Brain microvascular endothelial cell (primary cell): ENCODE measurements around the gene ARFIP2.
A peak's percentile ranks its signal among the peaks of the same experiment; 100 is the strongest.

Experiments
- DNase-seq: peaks from one replicate; pipeline ENCODE4 v3.0.0-alpha.2; 2020
- H3K27ac ChIP-seq: fragments of 250-450 bp; sonication (Bioruptor Pico); 2 replicates; pipeline ENCODE4 v1.5.1; 2020; ENCODE audit warnings: mild to moderate bottlenecking, moderate library complexity
- H3K27me3 ChIP-seq: fragments of 250-450 bp; sonication (Bioruptor Pico); replicated peaks from 2 replicates; pipeline ENCODE4 v1.5.1; 2020; ENCODE audit warnings: mild to moderate bottlenecking
- H3K36me3 ChIP-seq: fragments of 250-450 bp; sonication (Bioruptor Pico); replicated peaks from 2 replicates; pipeline ENCODE4 v1.5.1; 2020; ENCODE audit warnings: mild to moderate bottlenecking
- H3K4me3 ChIP-seq: 2 replicates; pipeline ENCODE4 v1.5.1; 2011; ENCODE audit warnings: low read depth, mild to moderate bottlenecking, control low read depth, low read length, moderate library complexity
- CTCF ChIP-seq: IDR thresholded peaks from 2 replicates; pipeline ENCODE4 v1.5.1; 2011; ENCODE audit warnings: low read depth, mild to moderate bottlenecking, moderate library complexity, low read length, control low read depth, inconsistent platforms; ENCODE audit errors: missing control alignments
- in situ Hi-C: cut with HindIII; loops from 2 replicates; pipeline ENCODE4 v1.10.0; 2017; ENCODE audit warnings: low sequenced_read_pairs, low pct_ligation_motif_present

The ARFIP2 gene

DNA sequence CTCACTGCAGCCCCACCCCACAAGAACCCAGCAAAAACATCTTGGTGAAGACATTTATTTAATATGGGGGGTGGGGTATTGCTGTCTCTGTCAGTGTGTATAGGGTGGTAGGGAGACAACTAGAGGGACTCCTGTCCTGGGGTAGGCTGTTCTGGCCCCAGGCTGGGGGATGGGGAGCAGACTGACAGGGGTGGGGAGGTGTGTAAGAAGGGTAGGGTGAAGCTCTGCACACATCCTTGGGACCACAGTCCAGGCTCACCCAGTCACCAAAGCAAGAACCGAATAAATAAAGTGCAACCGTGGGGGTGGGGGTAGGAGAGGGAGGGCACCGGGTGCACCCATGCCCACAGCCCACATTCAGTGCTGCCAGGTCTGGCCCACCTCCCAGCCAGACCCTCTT is 32.6 kb downstream of the ARFIP2 start:
- no peak overlapping the region for H3K4me3 ChIP-seq
- in situ Hi-C loops: no loop called here
- no peaks in the 10 kb centered on the region for H3K27me3 ChIP-seq
- H3K27ac ChIP-seq: no peak overlapping the region
- TF ChIP-seq CTCF: no peak
- DNase-seq: no peak
- H3K36me3 ChIP-seq: peaks cover 32% of the 10 kb centered on the region

GRCh38 chr11:6443269-6444003 is 37.7 kb downstream of the ARFIP2 start:
- in situ Hi-C loops: no loop called here
- Histone ChIP-seq H3K27me3 (no peaks in the 10 kb centered on the region), H3K36me3 (peaks cover 1% of the 10 kb centered on the region), H3K4me3 (no peak overlapping the region), H3K27ac (no peak overlapping the region)
- peak; percentile 92 for TF ChIP-seq CTCF
- peak; percentile 40 for DNase-seq

GRCh38 chr11:6442441-6442840 is 38.7 kb downstream of the ARFIP2 start:
- Histone ChIP-seq H3K36me3 (no peaks in the 10 kb centered on the region), H3K27ac (no peak overlapping the region), H3K4me3 (no peak overlapping the region), H3K27me3 (no peaks in the 10 kb centered on the region)
- in situ Hi-C loops: no loop called here
- DNase-seq: no peak
- TF ChIP-seq CTCF: no peak

DNA sequence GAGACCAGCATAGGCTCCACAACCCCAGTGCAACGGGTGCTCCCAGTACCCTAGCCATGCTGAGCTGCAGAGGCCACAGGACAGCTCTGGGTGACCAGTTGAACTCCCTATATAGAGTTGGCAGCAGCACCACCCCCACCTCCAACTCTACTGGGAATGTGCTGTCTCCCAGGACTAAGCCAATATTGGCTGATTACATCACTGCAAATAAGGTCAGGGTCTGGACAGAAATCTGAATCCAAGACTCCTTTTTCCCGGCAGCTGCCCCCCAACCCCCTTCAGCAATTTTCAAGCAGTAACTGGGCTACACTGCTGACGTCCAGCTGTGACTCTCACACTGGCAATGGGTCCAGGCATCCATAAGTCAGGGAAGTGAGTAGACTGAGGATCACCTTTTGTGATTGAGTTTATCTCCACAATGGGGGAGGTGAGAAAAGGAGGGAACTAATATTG is 40.2 kb downstream of the ARFIP2 start, which contains the start of gene HPX:
Gene HPX, minus strand, starts transcription at position 82 of the 453 bp plus-strand sequence. Its CDS starts 24 bp downstream, at position 58.
- no peak for DNase-seq
- in situ Hi-C loops: no loop called here
- TF ChIP-seq CTCF: no peak

GRCh38 chr11:6438979-6439571 is 42.1 kb downstream of the ARFIP2 start:
- in situ Hi-C loops: no loop called here

More for the DNA sequence above, 40.2 kb downstream of the ARFIP2 start, which contains the start of gene HPX:
- no peak within 1 kb of the TSS for H3K4me3 ChIP-seq
- H3K27ac ChIP-seq: no peak within 1 kb of the TSS
- H3K36me3 ChIP-seq: no peaks in the 10 kb centered on the region
- no peaks in the 10 kb centered on the region for H3K27me3 ChIP-seq

More at GRCh38 chr11:6438979-6439571, 42.1 kb downstream of the ARFIP2 start:
- H3K27ac ChIP-seq: no peak overlapping the region
- TF ChIP-seq CTCF: peak; percentile 92
- H3K27me3 ChIP-seq: no peaks in the 10 kb centered on the region
- H3K36me3 ChIP-seq: no peaks in the 10 kb centered on the region
- peak; percentile 35 for DNase-seq
- H3K4me3 ChIP-seq: no peak overlapping the region
